Measurements from ENCODE around the gene C1orf198.

- no peak for TF ChIP-seq CTCF (IDR thresholded peaks at IDR 0.05)
- no peak for TF ChIP-seq POLR2A (IDR thresholded peaks at IDR 0.05)
Observed at GRCh38 chr1:230858236-230858820, 10.0 kb downstream of the C1orf198 start.

Data from thyroid gland (tissue), 4 donors.